Caco-2 (cell line): Measurements from ENCODE around the gene PLPP6. TPM values are rescaled to one million over a fixed set of nuclear protein-coding genes. Genes with fewer than 3 reads are reported as not detected.

Experiments
- BruUV-seq: library from RNA; stranded (reverse); fragments of 400-500 nt; replicated peaks from 2 replicates; lab custom pipeline; 2021; lab: Mats Ljungman, UMichigan
- CTCF ChIA-PET: fragments of 300-600 bp; sonication (Branson Sonifier 250); formaldehyde crosslinking; loops from one replicate; lab custom pipeline; 2022; ENCODE audit warnings: antibody characterized with exemption; lab: Charles Lee
- POLR2A ChIA-PET: fragments of 300-600 bp; sonication (Branson Sonifier 250); formaldehyde crosslinking; loops from one replicate; lab custom pipeline; 2022; ENCODE audit warnings: antibody characterized with exemption; lab: Charles Lee
- DNase-seq, 2 experiments: peaks; one replicate each; pipeline versions ENCODE4 v3.0.0 to v3.0.0-alpha.2; 2020 to 2022
- H3K27me3 ChIP-seq: replicated peaks from 2 replicates; pipeline ENCODE4 v1.6.0; 2011; ENCODE audit warnings: low read length; ENCODE audit not compliant: control insufficient read depth, insufficient read depth
- H3K36me3 ChIP-seq: 2 replicates; pipeline ENCODE4 v1.5.1; 2011; ENCODE audit warnings: low read length; ENCODE audit not compliant: control insufficient read depth, insufficient read depth
- H3K4me1 ChIP-seq: fragments of 250-450 bp; sonication (Bioruptor Pico); 2 replicates; pipeline ENCODE4 v1.5.1; 2020; ENCODE audit warnings: mild to moderate bottlenecking
- H3K4me3 ChIP-seq: 2 replicates; pipeline ENCODE4 v1.5.1; 2011; ENCODE audit warnings: low read depth, mild to moderate bottlenecking, control low read depth, low read length
- H3K9me3 ChIP-seq: fragments of 250-450 bp; sonication (Bioruptor Pico); 2 replicates; pipeline ENCODE4 v1.5.1; 2020; ENCODE audit warnings: mild to moderate bottlenecking, moderate library complexity
- H3K27ac Mint-ChIP-seq: one replicate; pipeline ENCODE4 v1.8.0; 2022; ENCODE audit warnings: mixed read lengths; ENCODE audit not compliant: unreplicated experiment
- H3K27me3 Mint-ChIP-seq: one replicate; pipeline ENCODE4 v1.8.0; 2022; ENCODE audit warnings: mixed read lengths; ENCODE audit not compliant: insufficient read depth, unreplicated experiment
- H3K36me3 Mint-ChIP-seq: one replicate; pipeline ENCODE4 v1.8.0; 2022; ENCODE audit warnings: mild to moderate bottlenecking, mixed read lengths; ENCODE audit not compliant: insufficient read depth, unreplicated experiment
- H3K4me1 Mint-ChIP-seq: one replicate; pipeline ENCODE4 v1.8.0; 2022; ENCODE audit warnings: low read depth, mixed read lengths; ENCODE audit not compliant: unreplicated experiment
- H3K4me3 Mint-ChIP-seq: one replicate; pipeline ENCODE4 v1.8.0; 2022; ENCODE audit warnings: mild to moderate bottlenecking, moderate library complexity, mixed read lengths; ENCODE audit not compliant: unreplicated experiment
- H3K9me3 Mint-ChIP-seq: one replicate; pipeline ENCODE4 v1.8.0; 2022; ENCODE audit warnings: mixed read lengths; ENCODE audit not compliant: unreplicated experiment
- CTCF ChIP-seq, 2 experiments: fragments of 200-600 bp in 1 of 2; IDR thresholded peaks; 1 replicate in 1 of 2; 2 replicates in 1 of 2; pipeline versions ENCODE4 v1.5.1 to v1.8.0; 2011 to 2022; ENCODE audit warnings: antibody characterized with exemption in 1 of 2, control low read depth in 1 of 2, inconsistent platforms in 1 of 2, low read depth in 1 of 2, low read length in 1 of 2, mild to moderate bottlenecking in 1 of 2, moderate library complexity in 1 of 2; ENCODE audit not compliant: insufficient read depth in 1 of 2, severe bottlenecking in 1 of 2, unreplicated experiment in 1 of 2
- intact Hi-C: fragments of 100-400 bp; cut with micrococcal nuclease; formaldehyde crosslinking; loops from one replicate; pipeline ENCODE4 v1.10.0; 2022; ENCODE audit not compliant: unreplicated experiment
- total RNA-seq: library from RNA; stranded (reverse); gene quantifications from 2 replicates; pipeline ENCODE4 v1.2.3, GENCODE V29; 2022

Gene PLPP6
- total RNA-seq, 1 experiment from 2014 or later, result 7.2 TPM

- Histone ChIP-seq H3K4me1 (0 out of 2 replicates have a peak, but pooled peaks cover 6% of the 10 kb centered on the region), H3K27me3 (no peaks in the 10 kb centered on the region), H3K9me3 (no peaks in the 10 kb centered on the region), H3K4me3 (no peak overlapping the region), H3K36me3 (no peaks in the 10 kb centered on the region)
- Mint-ChIP-seq H3K4me1 (no peaks in the 10 kb centered on the region), H3K9me3 (no peaks in the 10 kb centered on the region), H3K27me3 (no peaks in the 10 kb centered on the region), H3K4me3 (no peak overlapping the region), H3K36me3 (peaks cover 15% of the 10 kb centered on the region), H3K27ac (no peak overlapping the region)
- ChIA-PET CTCF (no interaction called here), POLR2A (no interaction called here)
- BruUV-seq, result no TSS peak
- intact Hi-C loops, result loop anchor here (1.0 kb wide), 1 partner anchor 22 kb away; the partner anchor contains the start of gene CDC37L1
- no peak for TF ChIP-seq CTCF (IDR thresholded peaks at IDR 0.05; ENCODE audit: insufficient read depth in 1 of 2, low read depth in 1 of 2, low read length in 1 of 2, severe bottlenecking in 1 of 2, unreplicated experiment in 1 of 2)
- no peak for DNase-seq
Measured at GRCh38 chr9:4700932-4701331, 38.8 kb downstream of the PLPP6 start.

GRCh38 chr9:4701526-4701925 lies 39.4 kb downstream of the PLPP6 start:
- CTCF ChIA-PET, result no interaction called here
- H3K4me1 ChIP-seq, result 0 out of 2 replicates have a peak, but pooled peaks cover 6% of the 10 kb centered on the region
- H3K36me3 ChIP-seq, result no peaks in the 10 kb centered on the region
- BruUV-seq, result no TSS peak
- H3K27ac Mint-ChIP-seq, result no peak overlapping the region
- no peak overlapping the region for H3K4me3 Mint-ChIP-seq
- no peak for DNase-seq
- H3K27me3 ChIP-seq, result no peaks in the 10 kb centered on the region
- POLR2A ChIA-PET, result no interaction called here
- no peaks in the 10 kb centered on the region for H3K4me1 Mint-ChIP-seq
- no peaks in the 10 kb centered on the region for H3K9me3 ChIP-seq
- H3K27me3 Mint-ChIP-seq, result no peaks in the 10 kb centered on the region
- intact Hi-C loops, result no loop called here
- peaks cover 18% of the 10 kb centered on the region for H3K36me3 Mint-ChIP-seq
- no peaks in the 10 kb centered on the region for H3K9me3 Mint-ChIP-seq
- no peak overlapping the region for H3K4me3 ChIP-seq
- no peak for TF ChIP-seq CTCF (IDR thresholded peaks at IDR 0.05; ENCODE audit: insufficient read depth in 1 of 2, low read depth in 1 of 2, low read length in 1 of 2, severe bottlenecking in 1 of 2, unreplicated experiment in 1 of 2)

GRCh38 chr9:4704129-4704528 lies 42.0 kb downstream of the PLPP6 start:
- no peaks in the 10 kb centered on the region for H3K9me3 ChIP-seq
- Mint-ChIP-seq H3K4me1 (no peaks in the 10 kb centered on the region), H3K4me3 (no peak overlapping the region), H3K9me3 (no peaks in the 10 kb centered on the region), H3K27ac (no peak overlapping the region), H3K36me3 (peaks cover 24% of the 10 kb centered on the region), H3K27me3 (no peaks in the 10 kb centered on the region)
- no peak overlapping the region for H3K4me3 ChIP-seq
- 0 out of 2 replicates have a peak, but pooled peaks cover 6% of the 10 kb centered on the region for H3K4me1 ChIP-seq
- intact Hi-C loops, result no loop called here
- H3K36me3 ChIP-seq, result no peaks in the 10 kb centered on the region
- no peak for DNase-seq
- no peak for TF ChIP-seq CTCF (IDR thresholded peaks at IDR 0.05; ENCODE audit: insufficient read depth in 1 of 2, low read depth in 1 of 2, low read length in 1 of 2, severe bottlenecking in 1 of 2, unreplicated experiment in 1 of 2)
- ChIA-PET POLR2A (no interaction called here), CTCF (no interaction called here)
- H3K27me3 ChIP-seq, result no peaks in the 10 kb centered on the region
- BruUV-seq, result no TSS peak
